CD4-positive, alpha-beta T cell treated with Interleukin-10 for 1 hour (primary cell): ENCODE data around the gene PIAS1.

ENCODE experiments used
- DNase-seq: peaks from one replicate; pipeline ENCODE4 v3.0.0-alpha.2; 2020

Gene PIAS1

GRCh38 chr15:68073576-68074288, 19.6 kb downstream of the PIAS1 start:
- no peak for DNase-seq

GRCh38 chr15:68075764-68076385, 21.8 kb downstream of the PIAS1 start:
- no peak for DNase-seq

GRCh38 chr15:68078365-68078764, 24.2 kb downstream of the PIAS1 start:
- DNase-seq: no peak

GRCh38 chr15:68080334-68080733, 26.2 kb downstream of the PIAS1 start:
- DNase-seq: no peak

GRCh38 chr15:68080783-68081182, 26.7 kb downstream of the PIAS1 start:
- no peak for DNase-seq

- no peak for DNase-seq
These were observed 27.9 kb downstream of the PIAS1 start for GRCh38 chr15:68081869-68082505.

GRCh38 chr15:68082735-68083134, 28.6 kb downstream of the PIAS1 start:
- no peak for DNase-seq

GRCh38 chr15:68083463-68083862, 29.3 kb downstream of the PIAS1 start:
- DNase-seq: no peak

- no peak for DNase-seq
These were observed 30.9 kb downstream of the PIAS1 start for GRCh38 chr15:68085052-68085451.

GRCh38 chr15:68091743-68092142, 37.6 kb downstream of the PIAS1 start:
- DNase-seq: no peak

- no peak for DNase-seq
These were observed 42.0 kb downstream of the PIAS1 start for GRCh38 chr15:68096099-68096498.

GRCh38 chr15:68097029-68097428, 42.9 kb downstream of the PIAS1 start:
- no peak for DNase-seq

GRCh38 chr15:68098465-68098864, 44.4 kb downstream of the PIAS1 start:
- DNase-seq: no peak

GRCh38 chr15:68100194-68100593, 46.1 kb downstream of the PIAS1 start:
- no peak for DNase-seq

GRCh38 chr15:68103603-68104002, 49.5 kb downstream of the PIAS1 start:
- DNase-seq: no peak

GRCh38 chr15:68106656-68107055, 52.5 kb downstream of the PIAS1 start:
- no peak for DNase-seq

- no peak for DNase-seq
These were observed 53.0 kb downstream of the PIAS1 start for GRCh38 chr15:68107142-68107541.

- DNase-seq: no peak
These were observed 58.6 kb downstream of the PIAS1 start for GRCh38 chr15:68112706-68113105.

GRCh38 chr15:68113273-68113672, 59.2 kb downstream of the PIAS1 start:
- DNase-seq: no peak

- no peak for DNase-seq
These were observed 59.6 kb downstream of the PIAS1 start for GRCh38 chr15:68113751-68114150.

GRCh38 chr15:68114356-68114755, 60.2 kb downstream of the PIAS1 start:
- DNase-seq: peak; percentile 10

GRCh38 chr15:68114840-68115239, 60.7 kb downstream of the PIAS1 start:
- no peak for DNase-seq

GRCh38 chr15:68124700-68125099, 70.6 kb downstream of the PIAS1 start:
- no peak for DNase-seq

- DNase-seq: no peak
These were observed 72.3 kb downstream of the PIAS1 start for GRCh38 chr15:68126396-68126795.
